Bronchial epithelial cell (primary cell): ENCODE data around the gene MPZL2. TPM values are rescaled to one million over a fixed set of nuclear protein-coding genes. Genes with fewer than 3 reads are reported as not detected.

Experiments used
- DNase-seq: peaks from one replicate; pipeline ENCODE4 v3.0.0-alpha.2; 2010; ENCODE audit warnings: low read depth
- FAIRE-seq: peaks from 2 replicates; lab custom pipeline; 2011; peaks lifted over from hg19 to GRCh38; lab: Jason Lieb, UNC
- H3K27me3 ChIP-seq: 2 replicates; pipeline ENCODE4 v1.5.1; 2011; ENCODE audit warnings: low read length; ENCODE audit not compliant: control insufficient read depth, insufficient read depth
- H3K36me3 ChIP-seq: 2 replicates; pipeline ENCODE4 v1.5.1; 2011; ENCODE audit warnings: low read length; ENCODE audit not compliant: control insufficient read depth, insufficient read depth
- H3K4me3 ChIP-seq: 2 replicates; pipeline ENCODE4 v1.5.1; 2011; ENCODE audit warnings: mild to moderate bottlenecking, low read depth, low read length, control low read depth
- total RNA-seq: library from RNA; depleted of rRNA; stranded (reverse); fragments of >200 nt; gene quantifications from 2 replicates; pipeline ENCODE4 v1.2.1, GENCODE V29; 2014
- TF ChIP-seq, protein P1 (sequence below): IDR thresholded peaks from 2 replicates; pipeline ENCODE4 v1.5.1; 2011; ENCODE audit warnings: mild to moderate bottlenecking, moderate library complexity, low read length, control low read depth, inconsistent platforms; ENCODE audit not compliant: insufficient read depth, severe bottlenecking

Gene MPZL2
- total RNA-seq, 1 donor from 2014 or later: 38.7 TPM

- no peaks in the 10 kb centered on the region for H3K27me3 ChIP-seq
- FAIRE-seq (peak; percentile 92), DNase-seq (peak; percentile 71)
- H3K36me3 ChIP-seq: no peaks in the 10 kb centered on the region
- no peak overlapping the region for H3K4me3 ChIP-seq
- TF ChIP-seq, protein P1, sequence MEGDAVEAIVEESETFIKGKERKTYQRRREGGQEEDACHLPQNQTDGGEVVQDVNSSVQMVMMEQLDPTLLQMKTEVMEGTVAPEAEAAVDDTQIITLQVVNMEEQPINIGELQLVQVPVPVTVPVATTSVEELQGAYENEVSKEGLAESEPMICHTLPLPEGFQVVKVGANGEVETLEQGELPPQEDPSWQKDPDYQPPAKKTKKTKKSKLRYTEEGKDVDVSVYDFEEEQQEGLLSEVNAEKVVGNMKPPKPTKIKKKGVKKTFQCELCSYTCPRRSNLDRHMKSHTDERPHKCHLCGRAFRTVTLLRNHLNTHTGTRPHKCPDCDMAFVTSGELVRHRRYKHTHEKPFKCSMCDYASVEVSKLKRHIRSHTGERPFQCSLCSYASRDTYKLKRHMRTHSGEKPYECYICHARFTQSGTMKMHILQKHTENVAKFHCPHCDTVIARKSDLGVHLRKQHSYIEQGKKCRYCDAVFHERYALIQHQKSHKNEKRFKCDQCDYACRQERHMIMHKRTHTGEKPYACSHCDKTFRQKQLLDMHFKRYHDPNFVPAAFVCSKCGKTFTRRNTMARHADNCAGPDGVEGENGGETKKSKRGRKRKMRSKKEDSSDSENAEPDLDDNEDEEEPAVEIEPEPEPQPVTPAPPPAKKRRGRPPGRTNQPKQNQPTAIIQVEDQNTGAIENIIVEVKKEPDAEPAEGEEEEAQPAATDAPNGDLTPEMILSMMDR: peak; percentile 64
Observed at GRCh38 chr11:118290923-118291322, 26.8 kb upstream of the MPZL2 start.

DNA sequence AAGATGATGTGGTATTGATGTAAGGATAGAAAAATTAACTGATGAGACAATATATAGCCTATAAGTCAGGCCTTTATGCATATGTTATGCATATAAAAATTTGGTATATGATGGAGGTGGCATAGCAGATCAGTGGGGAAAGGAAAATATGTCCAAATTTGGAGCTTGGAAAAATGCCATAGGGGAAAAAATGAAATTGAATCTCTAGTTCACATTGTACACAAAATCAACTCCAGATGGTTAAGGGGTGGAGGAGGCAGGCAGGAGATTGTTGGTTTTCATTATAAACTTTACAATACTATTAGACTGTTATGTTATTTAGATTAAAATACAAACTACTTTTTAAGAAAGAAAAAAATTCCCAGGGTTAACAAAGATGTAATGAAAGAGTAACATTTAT lies 25.3 kb upstream of the MPZL2 start:
- no peak for FAIRE-seq
- no peak for DNase-seq

GRCh38 chr11:118287006-118287405 lies 22.9 kb upstream of the MPZL2 start:
- no peaks in the 10 kb centered on the region for H3K36me3 ChIP-seq
- TF ChIP-seq, protein P1: no peak
- H3K4me3 ChIP-seq: no peak overlapping the region
- no peaks in the 10 kb centered on the region for H3K27me3 ChIP-seq
- DNase-seq: peak; percentile 54
- FAIRE-seq: no peak

More for the DNA sequence above, 25.3 kb upstream of the MPZL2 start:
- Histone ChIP-seq H3K36me3 (no peaks in the 10 kb centered on the region), H3K4me3 (no peak overlapping the region), H3K27me3 (no peaks in the 10 kb centered on the region)
- TF ChIP-seq, protein P1: no peak

DNA sequence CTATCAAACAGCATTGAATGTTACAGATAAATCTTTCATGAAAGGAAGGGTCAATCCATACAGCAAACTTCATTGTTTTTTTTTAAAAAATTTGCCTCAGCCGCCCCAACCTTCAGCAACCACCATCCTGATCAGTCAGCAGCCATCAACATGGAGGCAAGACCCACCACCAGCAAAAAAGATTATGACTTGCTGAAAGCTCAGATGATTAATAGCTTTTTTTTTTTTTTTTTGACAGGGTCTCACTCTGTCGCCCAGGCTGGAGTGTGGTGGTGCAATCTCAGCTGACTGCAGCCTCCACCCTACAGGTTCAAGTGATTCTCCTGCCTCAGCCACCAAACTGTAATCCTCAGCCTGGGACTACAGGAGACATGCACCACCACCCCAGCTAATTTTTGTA lies 22.4 kb upstream of the MPZL2 start:
- TF ChIP-seq, protein P1: no peak
- no peak for FAIRE-seq
- H3K36me3 ChIP-seq: no peaks in the 10 kb centered on the region

DNA sequence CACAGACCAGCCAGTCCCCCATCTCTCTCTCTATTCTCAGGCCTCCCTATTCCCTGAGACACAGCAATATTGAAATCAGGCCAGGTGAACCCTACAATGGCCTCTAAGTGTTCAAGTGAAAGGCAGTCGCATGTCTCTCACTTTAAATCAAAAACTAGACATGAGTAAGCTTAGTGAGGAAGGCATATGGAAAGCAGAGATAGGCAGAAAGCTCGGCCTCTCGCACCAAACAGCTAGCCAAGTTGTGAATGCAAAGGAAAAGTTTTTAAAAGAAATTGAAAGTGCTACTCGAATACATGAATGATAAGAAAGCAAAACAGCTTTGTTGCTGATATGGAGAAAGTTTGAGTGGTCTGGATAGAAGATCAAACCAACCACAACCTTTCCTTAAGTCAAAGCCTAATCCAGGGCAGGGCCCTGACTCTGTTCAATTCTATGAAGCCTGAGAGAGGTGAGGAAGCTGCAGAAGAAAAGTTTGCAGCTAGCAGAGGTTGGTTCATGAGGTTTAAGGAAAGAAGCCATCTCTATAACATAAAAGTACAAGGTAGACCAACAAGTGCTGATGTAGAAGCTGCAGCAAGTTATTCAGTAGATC lies 19.8 kb upstream of the MPZL2 start:
- FAIRE-seq (no peak), DNase-seq (no peak)
- Histone ChIP-seq H3K4me3 (no peak overlapping the region), H3K27me3 (no peaks in the 10 kb centered on the region), H3K36me3 (no peaks in the 10 kb centered on the region)
- TF ChIP-seq, protein P1: no peak

More for the DNA sequence above, 22.4 kb upstream of the MPZL2 start:
- H3K27me3 ChIP-seq: no peaks in the 10 kb centered on the region
- no peak for DNase-seq
- no peak overlapping the region for H3K4me3 ChIP-seq
